Natural killer cell treated with Interleukin-12 subunit alpha and Interleukin-12 subunit beta and Interleukin-15 and Interleukin-18, amount 100 ng/mL, for 72 hours (primary cell): ENCODE data around the gene ARHGDIG. TPM values are rescaled to one million over a fixed set of nuclear protein-coding genes. Genes with fewer than 3 reads are reported as not detected.

Experiments used
- ATAC-seq, 2 donors: fragments of 150-1000 bp; cut with Tn5 transposase in 1 of 2; sonication (Bioruptor Pico), chemical (Tn5 transposase) in 1 of 2; 2 replicates each; pipeline ENCODE4 v1.10.0; 2021
- DNase-seq: peaks from one replicate; pipeline ENCODE4 v3.0.0; 2022; ENCODE audit warnings: low spot score
- H3K27ac Mint-ChIP-seq, 2 donors: 1 replicate in 1 of 2; 2 replicates in 1 of 2; pipeline ENCODE4 v1.8.0; 2022; ENCODE audit warnings: mixed read lengths in 2 of 2, mild to moderate bottlenecking in 1 of 2, moderate library complexity in 1 of 2
- H3K27me3 Mint-ChIP-seq, 2 donors: 1 replicate in 1 of 2; 2 replicates in 1 of 2; pipeline ENCODE4 v1.8.0; 2022; ENCODE audit warnings: mixed read lengths in 2 of 2
- H3K36me3 Mint-ChIP-seq: one replicate; pipeline ENCODE4 v1.8.0; 2022; ENCODE audit warnings: mixed read lengths
- H3K4me1 Mint-ChIP-seq, 2 donors: 1 replicate in 1 of 2; 2 replicates in 1 of 2; pipeline ENCODE4 v1.8.0; 2022; ENCODE audit warnings: low read depth in 2 of 2, mixed read lengths in 2 of 2, mild to moderate bottlenecking in 1 of 2
- H3K4me3 Mint-ChIP-seq: one replicate; pipeline ENCODE4 v1.8.0; 2022; ENCODE audit warnings: mixed read lengths
- H3K9me3 Mint-ChIP-seq: 2 replicates; pipeline ENCODE4 v1.8.0; 2022; ENCODE audit warnings: mixed read lengths
- total RNA-seq, 2 donors: library from RNA; stranded (reverse); gene quantifications; one replicate each; pipeline ENCODE4 v1.2.3, GENCODE V29; 2022

The ARHGDIG gene
- total RNA-seq, 2 donors from 2014 or later: not detected

- Mint-ChIP-seq H3K4me1 (peaks cover 0 to 4% of the 10 kb centered on the region in 2 donors), H3K9me3 (no peaks in the 10 kb centered on the region), H3K4me3 (no peak overlapping the region), H3K27ac (no peak overlapping the region), H3K27me3 (no peaks in the 10 kb centered on the region), H3K36me3 (no peaks in the 10 kb centered on the region)
- ATAC-seq (no peak), DNase-seq (no peak)
These were observed 9.8 kb downstream of the ARHGDIG start for GRCh38 chr16:290015-290680.

- ATAC-seq (no peak), DNase-seq (no peak)
- no peak overlapping the region for H3K27ac Mint-ChIP-seq
- no peaks in the 10 kb centered on the region for H3K9me3 Mint-ChIP-seq
- peaks cover 0 to 4% of the 10 kb centered on the region in 2 donors for H3K4me1 Mint-ChIP-seq
- H3K4me3 Mint-ChIP-seq: no peak overlapping the region
- no peaks in the 10 kb centered on the region for H3K27me3 Mint-ChIP-seq
- no peaks in the 10 kb centered on the region for H3K36me3 Mint-ChIP-seq
These were observed 10.5 kb downstream of the ARHGDIG start for GRCh38 chr16:290681-291405.

GRCh38 chr16:291539-291938 is 11.1 kb downstream of the ARHGDIG start:
- H3K9me3 Mint-ChIP-seq: no peaks in the 10 kb centered on the region
- H3K36me3 Mint-ChIP-seq: no peaks in the 10 kb centered on the region
- no peak overlapping the region for H3K4me3 Mint-ChIP-seq
- peaks cover 0 to 4% of the 10 kb centered on the region in 2 donors for H3K4me1 Mint-ChIP-seq
- ATAC-seq: peak in 1 of 2 donors; percentile 4
- DNase-seq: no peak
- H3K27ac Mint-ChIP-seq: peak overlapping the region in 1 of 2 donors; percentile 35
- no peaks in the 10 kb centered on the region for H3K27me3 Mint-ChIP-seq

GRCh38 chr16:293043-293775 is 12.8 kb downstream of the ARHGDIG start:
- Mint-ChIP-seq H3K4me1 (peaks cover 0 to 4% of the 10 kb centered on the region in 2 donors), H3K4me3 (no peak overlapping the region), H3K9me3 (no peaks in the 10 kb centered on the region), H3K36me3 (no peaks in the 10 kb centered on the region), H3K27ac (no peak overlapping the region), H3K27me3 (no peaks in the 10 kb centered on the region)
- DNase-seq: no peak
- ATAC-seq: no peak

GRCh38 chr16:296276-296675 is 15.9 kb downstream of the ARHGDIG start:
- Mint-ChIP-seq H3K27me3 (no peaks in the 10 kb centered on the region), H3K9me3 (no peaks in the 10 kb centered on the region), H3K4me3 (no peak overlapping the region), H3K27ac (no peak overlapping the region), H3K4me1 (peaks cover 0 to 2% of the 10 kb centered on the region in 2 donors), H3K36me3 (no peaks in the 10 kb centered on the region)
- ATAC-seq (no peak), DNase-seq (no peak)

GRCh38 chr16:296806-297510 is 16.6 kb downstream of the ARHGDIG start:
- H3K4me3 Mint-ChIP-seq: no peak overlapping the region
- no peak overlapping the region for H3K27ac Mint-ChIP-seq
- no peak for ATAC-seq
- H3K27me3 Mint-ChIP-seq: no peaks in the 10 kb centered on the region
- no peak for DNase-seq
- H3K4me1 Mint-ChIP-seq: peaks cover 0 to 2% of the 10 kb centered on the region in 2 donors
- no peaks in the 10 kb centered on the region for H3K36me3 Mint-ChIP-seq
- H3K9me3 Mint-ChIP-seq: no peaks in the 10 kb centered on the region

- Mint-ChIP-seq H3K36me3 (no peaks in the 10 kb centered on the region), H3K4me3 (no peak overlapping the region), H3K27me3 (no peaks in the 10 kb centered on the region), H3K9me3 (no peaks in the 10 kb centered on the region), H3K4me1 (no peaks in the 10 kb centered on the region), H3K27ac (no peak overlapping the region)
- DNase-seq (no peak), ATAC-seq (peak in 1 of 2 donors; percentile 14)
These were observed 17.4 kb downstream of the ARHGDIG start for GRCh38 chr16:297832-298231.

- Mint-ChIP-seq H3K4me3 (no peak overlapping the region), H3K9me3 (no peaks in the 10 kb centered on the region), H3K27ac (no peak overlapping the region), H3K4me1 (peaks cover 4 to 9% of the 10 kb centered on the region in 2 donors), H3K27me3 (no peaks in the 10 kb centered on the region), H3K36me3 (no peaks in the 10 kb centered on the region)
- ATAC-seq (no peak), DNase-seq (no peak)
These were observed 20.8 kb downstream of the ARHGDIG start for GRCh38 chr16:301235-301634.

GRCh38 chr16:301950-302349 is 21.6 kb downstream of the ARHGDIG start:
- DNase-seq (no peak), ATAC-seq (no peak)
- H3K4me3 Mint-ChIP-seq: no peak overlapping the region
- peaks cover 9 to 16% of the 10 kb centered on the region in 2 donors for H3K4me1 Mint-ChIP-seq
- H3K27ac Mint-ChIP-seq: no peak overlapping the region
- no peaks in the 10 kb centered on the region for H3K36me3 Mint-ChIP-seq
- no peaks in the 10 kb centered on the region for H3K9me3 Mint-ChIP-seq
- H3K27me3 Mint-ChIP-seq: no peaks in the 10 kb centered on the region

GRCh38 chr16:303760-304505 is 23.5 kb downstream of the ARHGDIG start:
- ATAC-seq (no peak), DNase-seq (no peak)
- no peak overlapping the region for H3K27ac Mint-ChIP-seq
- H3K9me3 Mint-ChIP-seq: no peaks in the 10 kb centered on the region
- no peaks in the 10 kb centered on the region for H3K36me3 Mint-ChIP-seq
- no peaks in the 10 kb centered on the region for H3K27me3 Mint-ChIP-seq
- H3K4me1 Mint-ChIP-seq: peaks cover 18 to 36% of the 10 kb centered on the region in 2 donors
- no peak overlapping the region for H3K4me3 Mint-ChIP-seq

GRCh38 chr16:305916-306626 is 25.7 kb downstream of the ARHGDIG start:
- H3K36me3 Mint-ChIP-seq: no peaks in the 10 kb centered on the region
- H3K9me3 Mint-ChIP-seq: no peaks in the 10 kb centered on the region
- peaks cover 24 to 40% of the 10 kb centered on the region in 2 donors for H3K4me1 Mint-ChIP-seq
- peak overlapping the region in 1 of 2 donors; percentile 9 for H3K27ac Mint-ChIP-seq
- H3K27me3 Mint-ChIP-seq: no peaks in the 10 kb centered on the region
- DNase-seq (no peak), ATAC-seq (no peak)
- H3K4me3 Mint-ChIP-seq: no peak overlapping the region

GRCh38 chr16:306911-307370 is 26.6 kb downstream of the ARHGDIG start:
- no peaks in the 10 kb centered on the region for H3K9me3 Mint-ChIP-seq
- H3K36me3 Mint-ChIP-seq: no peaks in the 10 kb centered on the region
- H3K27ac Mint-ChIP-seq: no peak overlapping the region

More at GRCh38 chr16:306911-307370, 26.6 kb downstream of the ARHGDIG start:
- H3K27me3 Mint-ChIP-seq: no peaks in the 10 kb centered on the region
- ATAC-seq (no peak), DNase-seq (no peak)
- peaks cover 24 to 40% of the 10 kb centered on the region in 2 donors for H3K4me1 Mint-ChIP-seq
- H3K4me3 Mint-ChIP-seq: peak overlapping the region; percentile 10
